ENCODE results near the gene PACS2.
"Not testable (repeated sequence)": the region's sequence is repeated elsewhere in the genome, so short reads cannot be mapped to it uniquely, and the experiment has no call there.

The PACS2 gene

DNA sequence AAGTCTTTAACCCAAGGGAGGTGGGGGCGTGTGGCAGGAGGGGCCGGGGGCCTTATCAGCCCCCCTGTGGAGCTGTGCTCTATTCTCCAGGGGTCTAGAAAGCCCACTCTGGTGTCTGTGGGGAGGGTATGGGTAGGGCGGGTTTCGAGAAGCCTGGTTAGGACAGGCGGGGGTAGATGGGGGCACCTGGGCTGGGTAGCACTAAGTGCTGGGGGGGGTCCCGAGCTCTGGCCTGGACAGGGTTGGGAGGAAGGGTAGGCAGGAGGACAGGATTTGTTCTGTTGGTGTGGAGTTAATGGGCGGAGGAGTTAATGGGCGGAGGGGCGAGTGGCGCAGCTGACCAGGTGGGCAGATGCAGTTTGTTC lies 2.0 kb downstream of the PACS2 start:
- no peak for DNase-seq

DNA sequence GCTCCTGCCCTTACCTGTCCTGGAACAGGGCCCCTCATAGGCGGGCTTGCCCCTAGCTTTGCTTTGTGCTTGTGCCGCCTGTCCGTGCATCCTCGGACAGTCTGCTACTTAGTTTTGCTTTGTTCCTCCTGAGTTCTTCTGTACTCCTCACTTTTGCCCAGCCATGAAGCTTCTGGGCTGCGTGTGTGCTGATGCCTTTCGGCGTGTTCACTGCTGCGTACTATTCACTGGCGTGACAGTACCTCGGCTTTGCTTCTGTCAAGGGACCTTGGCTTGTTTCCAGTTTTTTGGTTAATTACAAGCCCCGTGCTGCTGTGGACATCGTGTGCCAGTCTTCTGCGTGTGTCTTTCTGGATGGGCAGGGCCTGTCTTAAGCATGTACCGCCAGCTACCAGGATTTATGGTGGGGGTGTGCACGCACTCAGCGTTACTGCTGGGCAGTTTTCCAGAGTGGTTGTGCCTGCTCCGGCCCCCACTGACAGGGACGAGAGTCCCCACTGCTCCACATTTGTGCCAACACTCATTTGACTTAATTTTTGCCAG lies 2.5 kb downstream of the PACS2 start:
- no peak for DNase-seq

DNA sequence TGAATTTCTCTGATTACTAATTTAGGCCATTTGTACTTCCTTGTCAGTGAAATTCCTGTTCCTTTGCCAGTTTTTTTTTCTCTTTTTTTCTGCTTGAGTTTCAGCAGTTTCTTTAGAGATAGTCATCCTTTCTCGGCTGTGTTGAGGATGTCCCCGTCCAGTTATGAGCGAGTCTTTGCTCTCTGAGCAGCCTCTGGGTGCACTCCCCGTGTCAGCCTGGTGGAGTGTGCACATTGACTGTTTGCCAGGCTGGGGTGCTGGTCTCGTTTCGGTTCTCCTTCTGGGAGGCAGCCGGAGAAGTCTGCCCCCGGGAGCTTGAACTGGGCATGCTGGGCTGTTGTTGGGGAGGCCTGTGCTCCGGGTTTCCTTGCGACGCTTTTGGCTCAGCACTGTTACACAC lies 3.0 kb downstream of the PACS2 start:
- DNase-seq = peak; percentile 27

DNA sequence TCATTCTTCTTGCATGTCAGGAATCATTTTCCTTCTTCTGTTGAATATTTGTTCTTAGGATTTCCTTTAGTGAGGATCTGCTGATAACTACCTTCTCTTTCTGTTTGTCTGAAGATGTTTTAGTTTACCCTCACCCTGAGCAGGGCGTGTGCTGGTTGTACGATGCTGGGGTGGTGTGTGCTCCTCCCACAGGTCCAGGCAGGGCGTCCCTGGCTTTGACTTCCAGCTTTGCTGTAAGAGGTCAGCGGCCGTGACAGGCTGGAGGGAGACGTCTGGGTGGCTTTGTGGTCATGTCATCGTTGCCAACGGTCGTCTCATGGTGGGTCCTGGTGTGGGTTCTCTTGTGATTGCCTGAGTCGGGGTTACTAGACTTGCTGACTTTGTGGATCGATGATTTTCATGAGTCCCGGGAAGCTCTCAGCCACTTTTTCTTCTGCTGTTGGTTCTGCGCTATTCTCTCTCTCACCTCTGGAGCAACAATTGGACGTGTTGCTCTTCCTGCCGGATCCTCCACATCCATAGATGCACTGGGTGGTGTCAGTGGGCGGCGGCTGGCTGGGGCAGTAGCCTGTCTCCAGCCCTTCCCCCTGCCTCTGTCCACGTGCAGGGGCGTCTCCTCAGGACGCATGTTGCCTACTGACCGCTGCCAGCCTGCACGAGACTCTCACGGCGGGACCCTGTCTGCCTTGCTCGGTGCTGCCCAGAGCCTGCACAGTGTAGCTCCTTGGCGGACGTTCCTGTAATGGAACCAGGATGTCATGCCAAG lies 8.4 kb downstream of the PACS2 start:
- no peak for DNase-seq

DNA sequence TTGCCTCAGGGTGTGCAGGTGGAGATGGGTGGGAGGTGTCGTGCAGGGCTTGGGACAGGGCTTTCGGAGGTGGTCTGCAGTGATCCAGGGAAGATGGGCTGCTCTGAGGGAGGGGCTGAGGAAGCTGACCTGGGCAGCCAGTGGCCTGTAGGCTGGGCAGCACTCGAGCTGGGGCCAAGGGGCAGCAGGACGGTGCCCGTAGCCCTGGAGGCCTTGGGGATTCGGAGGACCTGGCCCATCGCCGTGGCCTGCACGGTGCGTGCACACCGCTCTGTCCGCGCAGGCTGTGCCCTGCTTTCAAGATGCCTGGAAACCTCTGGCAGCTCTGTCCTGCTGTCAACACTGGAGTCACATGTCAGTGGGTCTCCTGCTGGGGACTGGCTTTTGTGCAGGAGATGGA lies 9.1 kb downstream of the PACS2 start:
- no peak for DNase-seq

DNA sequence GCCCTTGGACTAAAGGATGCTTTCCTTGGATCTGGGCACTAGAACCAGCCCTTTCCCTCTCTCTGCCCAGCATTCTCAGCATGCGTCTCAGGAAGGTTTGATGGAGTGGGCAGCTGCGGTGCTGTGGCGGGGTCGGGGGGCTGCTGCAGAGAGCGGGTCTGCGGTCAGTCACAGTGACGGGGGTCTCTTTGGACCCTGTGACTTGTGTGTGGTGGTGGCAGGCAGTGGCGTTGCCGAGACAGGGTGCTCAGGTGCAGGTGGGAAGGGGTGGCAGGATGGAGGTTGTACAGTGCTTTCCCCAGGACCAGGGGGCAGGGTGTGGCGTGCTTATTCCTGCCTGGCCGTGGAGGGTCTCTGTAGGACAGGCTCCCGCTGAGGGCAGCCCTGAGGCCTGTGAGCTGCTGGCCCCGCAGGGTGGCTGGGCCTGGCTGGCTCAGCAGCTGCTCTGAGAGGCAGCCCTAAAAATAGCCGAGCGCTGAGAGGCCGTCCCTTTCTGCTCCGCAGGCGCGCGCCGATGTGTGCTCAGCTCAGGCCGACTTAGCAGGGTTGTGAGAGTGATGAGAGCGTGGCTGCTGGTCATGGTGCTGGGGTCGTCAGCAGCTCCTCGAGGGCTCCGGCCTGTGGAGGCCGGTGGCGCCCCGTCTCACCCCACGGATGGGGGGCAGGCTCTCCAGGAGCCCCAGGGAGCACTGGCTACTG lies 9.7 kb downstream of the PACS2 start:
- no peak for DNase-seq

DNA sequence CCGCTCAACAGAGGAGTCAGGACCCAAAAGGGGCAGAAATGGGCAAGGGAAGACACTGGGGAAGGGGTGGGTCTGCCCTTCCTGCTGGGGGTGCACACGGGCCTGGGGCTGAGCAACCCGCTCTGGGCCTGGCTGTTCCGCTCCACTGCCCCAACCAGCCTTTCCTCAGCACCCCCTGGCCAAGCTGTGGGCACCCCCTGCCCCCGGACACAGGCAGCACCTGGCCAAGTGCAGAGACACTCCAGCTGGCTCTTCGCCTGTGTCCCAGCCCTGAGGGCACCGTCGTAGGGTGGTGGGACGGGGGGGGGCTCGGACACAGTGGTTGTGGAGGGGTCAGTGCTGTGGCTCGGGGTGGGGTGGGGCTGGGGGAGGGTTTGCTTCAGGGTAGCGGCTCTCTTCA lies 10.3 kb downstream of the PACS2 start:
- DNase-seq = no peak

DNA sequence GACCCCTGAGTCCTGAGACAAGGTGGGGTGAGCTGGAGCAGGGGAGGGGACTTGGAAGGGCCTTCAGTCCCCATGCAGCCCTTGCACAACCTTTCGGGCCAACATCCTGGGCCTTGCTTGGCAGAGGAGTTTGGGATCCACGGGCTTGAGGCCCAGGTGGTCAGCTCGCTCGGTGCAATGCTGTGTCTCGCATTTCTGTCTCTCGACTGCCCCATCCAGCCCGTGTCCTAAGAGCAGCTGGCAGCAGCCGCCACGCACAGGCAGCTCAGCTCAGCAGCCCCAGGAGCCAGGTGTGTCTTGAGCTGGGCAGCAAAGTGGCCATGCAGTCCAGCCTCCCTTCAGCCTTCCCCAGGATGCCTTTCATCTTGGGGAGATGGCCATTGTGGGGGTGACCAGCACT lies 10.8 kb downstream of the PACS2 start:
- no peak for DNase-seq

DNA sequence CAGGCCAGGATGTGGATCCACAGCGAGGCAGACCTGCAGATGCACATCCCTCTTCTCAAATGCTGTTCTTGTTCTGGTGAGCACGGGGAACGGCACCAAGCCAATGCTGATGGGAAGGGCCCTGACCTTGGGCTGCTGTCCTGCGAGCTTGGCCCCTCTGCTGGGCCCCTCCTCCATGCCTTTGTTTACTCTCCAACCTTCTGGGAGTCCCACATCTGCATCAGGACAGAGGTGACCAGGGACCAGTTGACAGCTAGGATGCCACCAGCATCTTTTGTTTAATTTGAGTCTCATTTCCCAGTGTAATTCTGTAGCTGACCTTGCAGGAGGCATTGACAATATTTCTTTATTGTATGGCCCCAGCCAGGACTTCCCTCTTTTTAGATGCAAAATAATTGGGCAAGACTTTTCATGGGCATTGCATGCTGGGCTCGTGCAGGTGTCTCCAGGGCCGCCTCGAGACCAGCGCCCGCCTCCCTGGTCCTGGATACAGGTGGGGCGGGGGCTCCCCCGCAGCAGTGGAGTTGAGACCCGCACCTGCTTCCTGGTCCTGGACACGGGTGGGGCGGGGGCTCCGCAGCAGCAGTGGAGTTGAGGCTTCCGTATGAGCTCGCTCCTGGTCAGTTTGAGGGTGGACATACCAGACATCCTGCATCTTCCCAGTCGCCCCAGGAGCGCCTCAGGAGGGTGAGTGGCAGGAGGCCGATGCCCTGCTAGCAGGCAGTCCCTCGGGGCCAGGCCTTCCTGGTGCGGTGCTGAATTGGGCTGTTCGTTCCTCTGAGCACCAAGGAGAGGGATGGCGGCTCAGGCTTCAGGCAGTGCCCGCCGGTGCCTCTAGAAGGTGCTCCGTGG lies 11.4 kb downstream of the PACS2 start:
- DNase-seq = no peak

DNA sequence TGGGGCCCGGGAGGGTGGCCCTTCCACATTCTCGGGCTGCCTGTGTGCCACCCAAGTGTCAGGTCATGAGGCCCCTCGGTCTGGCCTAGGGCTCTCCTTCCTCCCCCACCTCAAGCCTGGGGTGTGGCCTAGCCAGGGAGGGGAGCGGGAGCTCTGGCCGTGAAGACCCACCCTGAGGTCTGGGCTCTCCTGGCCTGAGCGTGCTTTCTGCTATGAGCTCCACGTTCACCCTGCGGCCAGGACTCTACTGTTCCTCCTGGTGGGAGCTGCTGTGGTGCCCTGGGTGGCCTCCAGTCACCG lies 12.0 kb downstream of the PACS2 start:
- DNase-seq = no peak

DNA sequence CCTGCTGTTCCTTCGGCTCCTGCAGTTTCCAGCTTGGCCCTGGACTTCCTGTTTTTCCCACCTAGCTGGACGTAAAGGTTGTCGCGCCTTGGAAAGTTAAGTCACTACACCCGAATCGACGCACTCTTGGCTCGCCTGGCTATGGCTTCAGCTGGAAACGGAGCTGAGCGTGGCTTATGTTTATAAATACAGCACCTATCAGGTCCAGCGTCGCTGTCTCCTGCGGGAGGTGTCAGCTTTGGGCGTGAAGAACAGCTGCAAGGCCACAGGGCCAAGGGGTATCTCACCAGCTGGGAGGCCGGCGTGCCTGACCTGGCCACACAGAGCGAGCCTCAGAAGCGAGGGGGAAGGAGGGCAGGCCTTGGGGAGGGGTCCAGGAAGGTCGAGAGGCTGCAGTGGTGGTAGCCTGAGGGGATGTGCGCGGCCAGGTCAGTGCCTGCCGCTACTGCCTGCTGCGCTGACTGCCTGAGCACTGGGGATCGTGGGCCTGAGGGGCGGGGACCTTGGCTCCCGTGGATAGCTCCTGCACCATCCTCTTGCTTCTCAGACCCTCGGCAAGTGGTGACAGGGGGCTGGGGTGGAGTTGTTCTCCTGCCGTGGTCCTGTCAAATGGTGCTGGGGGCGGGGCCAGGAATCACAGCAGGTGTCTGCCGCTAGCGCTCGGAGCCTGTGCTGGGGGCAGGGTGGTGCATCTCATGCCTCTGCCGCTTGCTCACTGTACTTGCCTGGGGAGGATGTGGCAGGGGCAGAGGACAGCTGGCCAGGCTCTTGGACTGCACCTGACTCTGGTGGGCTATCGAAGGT lies 12.5 kb downstream of the PACS2 start:
- DNase-seq = no peak

DNA sequence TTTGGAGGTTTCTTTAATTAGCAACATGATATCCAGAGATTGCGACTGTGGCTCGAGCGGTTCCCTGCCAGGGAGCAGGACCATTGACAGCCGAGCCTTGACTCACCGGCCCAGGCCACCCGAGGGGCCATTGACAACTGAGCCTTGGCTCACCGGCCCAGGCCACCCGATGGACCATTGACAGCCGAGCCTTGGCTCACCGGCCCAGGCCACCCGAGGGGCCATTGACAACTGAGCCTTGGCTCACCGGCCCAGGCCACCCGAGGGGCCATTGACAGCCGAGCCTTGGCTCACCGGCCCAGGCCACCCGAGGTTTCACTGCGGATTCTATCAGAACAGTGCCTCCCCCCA lies 13.1 kb downstream of the PACS2 start:
- not testable (repeated sequence) for DNase-seq

DNA sequence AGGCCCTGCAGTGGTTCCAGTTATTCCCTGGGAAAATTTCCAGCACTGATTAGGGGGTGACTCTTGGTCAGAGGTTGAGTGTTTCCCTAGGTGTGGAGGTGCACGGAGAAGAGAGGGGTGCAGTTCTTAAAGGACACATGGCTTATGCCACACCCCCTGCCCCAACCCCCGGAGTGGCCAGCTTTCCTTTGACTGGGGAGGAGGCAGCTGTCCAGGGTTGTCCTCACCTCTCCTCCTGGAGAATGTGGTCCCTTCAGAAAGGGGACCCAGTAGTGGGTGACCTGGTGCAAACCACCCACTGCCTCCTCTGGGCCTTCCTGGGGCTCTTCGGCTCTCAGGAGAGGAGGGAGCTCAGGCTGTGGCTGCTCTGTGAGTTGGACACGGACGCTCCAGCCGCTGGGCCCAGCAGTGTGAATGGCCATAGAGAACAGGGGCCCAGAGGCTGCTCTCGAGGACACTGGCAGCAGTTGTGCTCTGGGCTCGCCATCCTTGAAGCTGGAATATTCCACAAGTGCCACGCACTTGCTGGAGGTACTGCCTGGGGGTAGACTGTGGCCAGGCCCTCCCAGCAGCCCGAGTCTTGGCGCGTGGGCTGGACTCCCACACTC lies 13.6 kb downstream of the PACS2 start:
- DNase-seq = no peak

DNA sequence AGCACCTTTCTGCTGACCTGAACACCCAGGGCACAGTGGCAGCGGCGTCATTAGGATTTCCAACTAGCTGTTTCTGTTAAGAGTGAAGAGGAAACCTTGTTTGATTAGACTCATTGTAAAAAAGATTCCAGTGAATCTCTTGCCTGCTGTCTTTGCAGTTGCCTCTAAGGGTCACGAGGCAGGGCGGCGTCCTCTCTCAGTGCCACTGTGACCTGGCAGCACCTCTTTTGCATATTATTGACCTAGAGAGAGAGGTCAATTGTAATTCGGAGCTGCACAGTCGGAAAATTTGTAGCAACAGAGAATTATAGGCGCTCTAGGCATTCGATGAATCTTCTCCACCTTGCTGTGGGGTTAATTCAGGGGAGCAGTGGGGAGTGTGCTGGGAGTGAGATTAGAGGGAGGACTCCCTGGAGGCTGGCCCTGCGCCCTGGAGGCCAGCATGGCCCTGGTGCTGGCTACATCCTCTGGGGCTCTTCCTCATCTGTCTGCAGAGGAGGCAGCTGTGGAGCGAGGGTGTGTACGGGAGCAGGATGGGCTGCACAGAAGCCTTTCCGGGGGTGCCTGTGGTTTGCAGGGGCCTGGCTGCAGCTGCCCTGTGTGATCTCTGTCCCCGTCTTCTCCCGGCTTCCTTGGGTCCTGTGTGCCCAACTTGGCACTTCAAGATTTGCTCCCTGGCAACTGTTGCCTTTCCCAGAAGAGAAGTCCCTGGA lies 14.3 kb downstream of the PACS2 start:
- no peak for DNase-seq

DNA sequence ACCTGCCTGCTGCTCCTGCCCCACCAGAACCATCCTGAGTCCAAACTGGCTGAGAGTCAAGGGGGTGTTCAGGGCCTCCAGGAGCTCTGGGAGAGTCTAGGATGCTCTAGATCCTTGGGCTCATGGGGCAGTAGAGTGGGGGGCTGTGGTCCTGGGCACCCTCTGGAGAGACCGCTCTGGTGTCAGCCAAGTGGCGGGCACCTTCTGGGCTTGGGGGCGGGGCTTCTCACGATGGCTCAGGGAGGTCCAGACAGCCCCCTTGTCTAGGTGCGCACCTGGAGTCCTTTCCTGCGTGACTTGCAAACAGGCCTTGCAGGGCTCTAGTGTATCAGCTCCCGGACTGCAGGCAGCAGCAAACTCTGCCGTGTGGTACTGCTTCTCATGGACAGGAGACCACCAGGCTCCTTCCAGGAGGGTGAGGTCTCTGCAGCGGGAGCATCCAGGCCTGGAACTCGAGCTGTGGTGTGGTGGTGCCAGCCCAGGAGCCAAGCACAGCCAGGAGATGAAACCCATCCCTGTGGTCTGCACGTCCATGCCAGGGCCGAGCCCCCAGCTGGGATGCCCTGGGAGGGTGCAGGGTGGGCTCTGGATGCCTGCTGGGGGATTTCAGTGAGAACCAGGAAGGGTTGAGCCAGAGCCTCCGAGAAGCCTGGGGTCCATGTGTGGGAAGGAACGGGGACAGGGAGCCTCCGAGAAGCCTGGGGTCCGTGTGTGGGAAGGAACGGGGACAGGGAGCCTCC lies 15.0 kb downstream of the PACS2 start:
- no peak for DNase-seq

DNA sequence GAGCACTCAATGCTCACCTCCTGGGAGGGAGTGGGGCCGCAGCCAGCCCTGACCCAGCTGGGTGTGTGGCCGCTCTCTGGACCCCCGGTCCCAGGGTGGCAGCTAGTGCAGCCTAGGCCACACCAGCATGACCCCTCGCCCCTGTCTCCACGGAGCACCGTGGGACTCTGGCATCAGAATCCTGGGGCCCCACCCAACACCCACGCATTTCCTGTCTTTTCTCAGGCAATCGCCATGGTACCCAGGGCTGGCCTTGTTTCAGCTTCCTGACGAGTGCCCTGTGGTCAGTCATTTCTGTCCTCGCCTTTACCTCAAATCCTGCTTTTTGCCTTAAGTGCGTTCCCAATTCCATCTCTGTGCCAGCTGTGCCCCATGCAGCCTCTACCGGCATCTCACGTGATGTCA lies 15.9 kb downstream of the PACS2 start:
- no peak for DNase-seq

DNA sequence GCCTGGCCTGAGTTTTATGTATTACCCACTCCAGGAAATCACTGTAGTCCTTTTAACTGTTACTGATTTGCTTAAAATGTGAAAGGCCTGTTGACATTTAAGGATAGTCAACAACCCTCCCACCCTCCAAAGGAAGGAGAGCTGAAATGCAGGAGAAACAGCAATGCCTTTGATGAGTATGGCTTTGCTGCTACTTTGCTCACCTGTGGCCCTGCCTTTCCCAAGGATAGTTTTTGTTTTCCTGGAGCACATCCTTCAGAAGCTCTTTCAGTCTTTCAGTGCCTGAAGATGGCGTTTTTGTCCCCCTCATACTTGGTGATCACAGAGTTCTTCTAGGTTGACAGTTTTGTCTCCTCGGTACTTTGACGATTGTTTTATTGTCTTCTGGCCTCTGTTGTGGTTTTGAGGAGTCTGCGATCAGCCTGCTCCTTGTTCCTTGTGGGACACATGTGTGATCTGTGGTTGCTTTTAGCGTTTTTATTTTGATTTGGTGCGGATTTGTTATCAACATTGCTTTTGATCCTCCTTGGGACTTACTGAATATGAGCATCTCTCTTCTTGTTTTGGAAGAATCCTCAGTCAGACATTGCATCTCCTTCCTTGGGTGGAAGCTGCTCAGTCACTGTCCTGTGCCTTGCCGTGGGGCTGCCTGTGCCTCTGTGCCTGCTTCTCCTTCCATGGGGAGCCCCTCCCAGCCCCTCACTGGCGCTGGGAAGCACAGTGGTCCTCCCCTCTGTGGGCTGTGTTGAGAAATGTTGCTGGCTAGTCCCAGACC lies 17.2 kb downstream of the PACS2 start:
- DNase-seq = no peak

DNA sequence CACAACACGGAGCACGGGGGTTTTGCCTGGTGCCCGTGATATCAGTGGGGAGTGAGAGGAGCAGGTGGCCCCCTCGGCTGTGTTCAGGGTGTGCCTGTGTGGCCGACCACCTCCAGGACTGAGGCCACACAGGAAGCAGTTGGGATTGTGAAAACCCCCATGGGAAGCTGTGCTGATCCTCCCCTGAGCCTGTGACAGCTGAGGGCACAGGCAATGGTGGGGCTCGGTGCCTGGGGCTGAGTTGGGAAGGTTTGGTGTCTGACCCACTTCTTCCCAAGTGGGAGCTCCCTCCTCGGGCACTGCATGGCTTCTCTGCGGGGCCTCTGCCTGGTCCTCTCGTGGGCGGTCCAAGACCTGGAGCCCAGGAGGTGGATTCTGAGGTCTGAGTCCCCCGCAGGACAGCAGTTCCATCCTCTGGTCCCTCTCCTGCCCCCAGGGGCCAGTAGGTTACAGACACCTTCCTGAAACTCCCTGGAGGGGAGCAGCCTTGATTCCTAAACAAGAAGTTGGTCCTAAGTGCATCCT lies 17.9 kb downstream of the PACS2 start:
- DNase-seq = no peak

DNA sequence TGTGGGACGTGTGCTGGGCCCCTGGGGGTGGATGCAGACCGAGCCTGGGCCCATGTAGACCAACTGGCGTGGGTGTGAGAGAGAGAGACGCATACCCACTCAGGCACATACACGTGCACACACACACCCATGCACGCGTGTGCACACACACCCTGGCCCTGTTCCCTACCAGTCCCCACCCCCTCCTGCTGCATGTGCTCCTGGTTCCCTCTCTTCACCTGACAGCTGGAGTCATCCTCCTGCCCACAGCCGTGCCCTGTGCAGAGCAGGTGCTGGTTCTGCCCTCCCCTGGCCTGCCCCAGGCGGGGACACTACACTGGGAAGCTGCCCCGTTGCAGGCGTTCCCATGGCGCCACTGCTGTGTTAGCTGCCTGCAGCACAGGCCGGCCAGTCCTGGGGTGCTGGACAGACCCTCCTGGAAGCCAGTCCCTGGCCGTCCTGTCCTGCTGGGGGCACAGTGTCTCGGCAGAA lies 18.5 kb downstream of the PACS2 start:
- DNase-seq = no peak
